GM13977 (cell line): ENCODE data around the gene TUBA3C.

ENCODE experiments used
- DNase-seq: peaks from one replicate; pipeline ENCODE4 v3.0.0; 2012; ENCODE audit warnings: low spot score
- CTCF ChIP-seq: IDR thresholded peaks from 2 replicates; pipeline ENCODE4 v1.5.1; 2012; ENCODE audit warnings: mild to moderate bottlenecking, control low read depth; ENCODE audit not compliant: insufficient read depth; ENCODE audit errors: extremely low read depth, missing control alignments
- in situ Hi-C: fragments of 300-500 bp; cut with MboI; formaldehyde crosslinking; loops from one replicate; pipeline ENCODE4 v1.12.0; 2022; ENCODE audit warnings: low sequenced_read_pairs, low pct_unique_long_range_greater_than_20kb, mixed read lengths, inconsistent platforms; ENCODE audit not compliant: unreplicated experiment

The TUBA3C gene

GRCh38 chr13:19155321-19155861 is 26.2 kb downstream of the TUBA3C start:
- in situ Hi-C loops: no loop called here
- DNase-seq: no peak
- TF ChIP-seq CTCF: no peak

- in situ Hi-C loops: no loop called here
- no peak for TF ChIP-seq CTCF
- no peak for DNase-seq
Measured at GRCh38 chr13:19154843-19155242, 26.8 kb downstream of the TUBA3C start.

DNA sequence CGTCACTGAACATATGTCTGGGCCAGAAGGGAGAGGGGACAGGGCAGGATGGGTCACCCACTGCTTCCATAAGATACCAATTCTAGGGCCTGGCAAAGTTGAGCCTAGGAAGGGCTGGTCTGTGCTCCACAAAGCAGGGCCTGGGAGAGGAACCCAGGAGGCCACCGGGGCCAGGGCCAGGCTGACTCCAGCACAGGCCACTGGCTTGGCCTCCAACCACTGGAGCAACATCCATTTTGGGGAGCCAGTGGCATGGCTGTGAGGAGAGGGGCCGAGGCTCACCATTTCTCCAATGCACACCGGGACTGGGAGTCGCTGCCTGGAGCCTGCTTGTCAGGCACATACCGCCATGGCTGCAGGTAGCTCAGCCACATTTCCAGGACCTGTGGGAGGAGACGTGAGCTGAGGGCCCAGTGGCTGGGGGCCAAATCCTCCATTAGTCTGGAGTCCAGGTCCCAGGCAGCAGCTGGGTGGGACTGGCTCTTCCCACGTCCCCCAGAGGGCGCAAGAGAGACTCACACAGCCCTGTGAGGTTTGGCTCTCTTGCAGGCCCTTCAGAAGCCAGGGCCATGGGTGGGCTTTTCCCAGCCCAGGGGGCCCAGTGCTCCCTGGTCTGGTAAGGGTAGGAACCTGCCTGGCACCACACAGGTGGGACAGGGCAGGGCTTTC is 27.7 kb downstream of the TUBA3C start:
- TF ChIP-seq CTCF: no peak
- DNase-seq: no peak
- in situ Hi-C loops: no loop called here

DNA sequence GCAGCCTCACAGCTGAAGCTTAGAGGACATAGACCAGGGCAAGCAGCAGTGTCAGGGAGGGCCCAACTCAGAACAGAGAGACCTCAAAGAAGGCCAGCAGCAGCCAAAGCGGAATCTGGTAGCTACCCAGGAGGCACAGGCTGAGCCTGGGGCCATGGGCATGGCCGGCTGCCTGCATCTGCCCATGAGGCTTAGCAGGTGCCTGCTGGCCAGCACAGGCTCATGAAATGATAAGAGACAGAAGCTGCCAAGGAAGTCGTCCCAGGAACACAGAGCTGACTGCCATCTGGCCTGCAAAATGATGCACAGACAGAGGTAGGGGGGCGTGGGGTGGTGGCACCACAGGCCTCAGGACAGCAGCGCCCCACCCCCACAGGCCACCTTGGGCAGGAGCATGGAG is 29.2 kb downstream of the TUBA3C start:
- in situ Hi-C loops: no loop called here
- no peak for TF ChIP-seq CTCF
- no peak for DNase-seq

DNA sequence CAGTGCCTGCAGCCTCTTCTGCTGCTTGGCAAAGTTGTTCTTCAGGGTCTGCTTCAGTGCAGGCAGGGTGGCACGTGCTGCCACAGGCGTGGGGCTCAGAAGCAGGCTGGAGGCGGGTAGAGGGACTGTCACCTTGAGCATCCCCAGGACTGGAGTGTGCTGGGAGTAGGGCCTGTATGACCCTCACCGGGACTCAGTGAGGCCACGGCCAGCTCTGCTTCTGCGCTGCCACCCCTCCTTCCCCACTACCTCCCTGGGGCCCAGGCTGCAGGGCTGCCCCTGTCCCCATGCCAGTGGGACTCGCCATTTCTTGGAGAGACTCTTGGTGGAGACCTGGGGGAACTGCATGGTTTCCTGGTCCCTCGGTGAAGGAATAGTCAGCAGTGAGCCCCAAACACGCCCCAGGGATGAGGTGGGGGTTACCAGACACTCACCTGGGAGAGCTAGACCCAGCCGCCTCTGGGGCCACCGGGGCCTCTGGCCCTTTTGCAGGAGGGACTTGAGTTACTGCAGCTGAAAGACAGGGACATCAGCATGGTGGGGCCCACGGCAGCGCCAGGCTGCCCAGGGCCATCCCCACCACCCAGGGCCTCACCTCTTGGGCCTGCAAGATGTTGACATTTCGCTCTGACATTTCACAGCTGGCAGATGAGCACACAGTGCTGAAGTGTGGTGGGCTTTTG is 29.9 kb downstream of the TUBA3C start:
- in situ Hi-C loops: no loop called here
- no peak for TF ChIP-seq CTCF
- no peak for DNase-seq

GRCh38 chr13:19150712-19151228 is 30.9 kb downstream of the TUBA3C start:
- no peak for DNase-seq
- TF ChIP-seq CTCF: no peak
- in situ Hi-C loops: no loop called here
